Spleen (tissue), 11 donors: ENCODE measurements around the gene LSM14B. TPM values are rescaled to one million over a fixed set of nuclear protein-coding genes. Genes with fewer than 3 reads are reported as not detected.
"Not testable (repeated sequence)": the region's sequence is repeated elsewhere in the genome, so short reads cannot be mapped to it uniquely, and the experiment has no call there.

ENCODE experiments used
- DNase-seq: peaks from one replicate; pipeline ENCODE4 v3.0.0-alpha.2; 2020
- H3K27ac ChIP-seq, 8 donors: fragments of 200-600 bp; sonication (generic) in 7 of 8; 1 replicate in 4 of 8; 2 replicates in 4 of 8; pipeline versions ENCODE4 v1.5.0 to v1.8.0; 2016 to 2021; ENCODE audit warnings: inconsistent platforms in 4 of 8, mild to moderate bottlenecking in 4 of 8, moderate library complexity in 1 of 8
- H3K27me3 ChIP-seq, 7 donors: fragments of 200-600 bp; sonication (generic) in 6 of 7; replicated peaks in 1 of 7; 1 replicate in 4 of 7; 2 replicates in 3 of 7; pipeline versions ENCODE4 v1.5.0 to v1.8.0; 2016 to 2021; ENCODE audit warnings: inconsistent platforms in 3 of 7, mild to moderate bottlenecking in 1 of 7
- H3K36me3 ChIP-seq, 6 donors: fragments of 200-600 bp; sonication (generic) in 5 of 6; 1 replicate in 4 of 6; 2 replicates in 2 of 6; pipeline versions ENCODE4 v1.5.0 to v1.8.0; 2016 to 2021; ENCODE audit warnings: inconsistent platforms in 2 of 6
- H3K4me1 ChIP-seq, 6 donors: fragments of 200-600 bp; sonication (generic) in 5 of 6; 1 replicate in 3 of 6; 2 replicates in 3 of 6; pipeline versions ENCODE4 v1.5.0 to v1.8.0; 2016 to 2021; ENCODE audit warnings: inconsistent platforms in 3 of 6
- H3K4me3 ChIP-seq, 8 donors: fragments of 200-600 bp; sonication (generic) in 7 of 8; 1 replicate in 4 of 8; 2 replicates in 4 of 8; pipeline versions ENCODE4 v1.5.0 to v1.8.0; 2016 to 2021; ENCODE audit warnings: inconsistent platforms in 4 of 8, mild to moderate bottlenecking in 4 of 8, moderate library complexity in 2 of 8
- H3K9me3 ChIP-seq, 8 donors: fragments of 200-600 bp; sonication (generic) in 7 of 8; 1 replicate in 4 of 8; 2 replicates in 4 of 8; pipeline versions ENCODE4 v1.5.0 to v1.8.0; 2016 to 2021; ENCODE audit warnings: inconsistent platforms in 4 of 8
- POLR2A ChIP-seq, 3 donors: fragments of 450-650 bp; IDR thresholded peaks; one replicate each; pipeline ENCODE4 v1.5.1; 2017; ENCODE audit warnings: antibody characterized with exemption in 3 of 3, mild to moderate bottlenecking in 1 of 3
- POLR2AphosphoS5 ChIP-seq, 3 donors: sonication (generic); formaldehyde crosslinking; IDR thresholded peaks; one replicate each; pipeline ENCODE4 v1.5.1; 2017; ENCODE audit warnings: antibody characterized with exemption in 3 of 3
- WGBS, 5 donors: extraction: QIAGEN DNeasy Blood & Tissue Kit in 3 of 5; methylation state at CpG; one replicate each; pipeline versions ENCODE4 v1.1.5 to v1.1.7; 2013 to 2018; 5-methylcytosine and 5-hydroxymethylcytosine counted together
- intact Hi-C: fragments of 100-400 bp; cut with DNase I; formaldehyde crosslinking; loops from one replicate; pipeline ENCODE4 v1.15.0; 2023; ENCODE audit warnings: low total_unique reads
- polyA plus RNA-seq, 3 donors: library from polyadenylated mRNA; stranded (reverse); fragments of 200-250 nt; gene quantifications; one replicate each; pipeline ENCODE4 v1.2.1, GENCODE V29; 2013
- total RNA-seq, 7 donors: library from RNA; depleted of rRNA in 3 of 7; stranded (reverse); fragments of >200 nt in 3 of 7; fragmentation: NEBNext Ultra II Directional in 4 of 7; extraction: Animal tissue kit (Norgen Biotek cat#: 25700) in 4 of 7; gene quantifications; one replicate each; pipeline versions ENCODE4 v1.1.0 to v1.2.1, GENCODE V29; 2016 to 2021
- TF ChIP-seq, protein P1 (sequence below), 11 experiments: fragments of 200-600 bp in 7 of 11; fragments of 450-650 bp in 4 of 11; sonication (generic) in 4 of 11; IDR thresholded peaks in 8 of 11; conservative IDR thresholded peaks in 3 of 11; 1 replicate in 7 of 11; 2 replicates in 4 of 11; pipeline versions ENCODE4 v1.4.0 to v1.8.0; 2016 to 2021; ENCODE audit warnings: antibody characterized with exemption in 11 of 11, inconsistent platforms in 4 of 11, mild to moderate bottlenecking in 1 of 11
- donor health status: healthy with polysubstance abuse.
- donor health status: DM: no; HTN: no; CAD: no; lungs with moderate emphysema.
- donor health status: DM: no; HTN: no; CAD: no.
- donor health status: Bipolar disorder and iron deficiency.
- donor health status: healthy.
- donor health status: DM: no; HTN: no; CAD: no.
- donor health status: DM: yes; HTN: yes; CAD: no.

LSM14B gene
- total and polyA plus RNA-seq, 10 donors: 14.0 to 37.6 (median 26.0) TPM

DNA sequence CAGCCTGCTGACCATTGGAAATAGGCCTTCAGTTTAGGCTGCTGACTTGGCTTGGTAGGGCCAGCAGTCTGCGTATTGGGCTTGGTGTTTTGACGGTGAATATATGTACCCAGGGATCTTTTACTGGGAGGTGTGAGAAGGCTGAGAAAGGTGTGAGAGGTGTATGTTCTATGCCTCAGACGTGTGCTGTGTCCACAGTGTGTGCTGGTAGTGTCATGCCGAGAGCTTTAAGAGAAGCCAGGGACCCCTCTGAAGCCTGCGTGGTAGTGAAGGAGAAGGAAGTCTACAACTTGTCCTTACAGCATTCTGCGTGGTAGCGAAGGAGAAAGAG lies 23.4 kb downstream of the LSM14B start:
- TF ChIP-seq POLR2AphosphoS5 (IDR thresholded peaks at IDR 0.05) (no peak), POLR2A (IDR thresholded peaks at IDR 0.05) (no peak)
- TF ChIP-seq, protein P1, sequence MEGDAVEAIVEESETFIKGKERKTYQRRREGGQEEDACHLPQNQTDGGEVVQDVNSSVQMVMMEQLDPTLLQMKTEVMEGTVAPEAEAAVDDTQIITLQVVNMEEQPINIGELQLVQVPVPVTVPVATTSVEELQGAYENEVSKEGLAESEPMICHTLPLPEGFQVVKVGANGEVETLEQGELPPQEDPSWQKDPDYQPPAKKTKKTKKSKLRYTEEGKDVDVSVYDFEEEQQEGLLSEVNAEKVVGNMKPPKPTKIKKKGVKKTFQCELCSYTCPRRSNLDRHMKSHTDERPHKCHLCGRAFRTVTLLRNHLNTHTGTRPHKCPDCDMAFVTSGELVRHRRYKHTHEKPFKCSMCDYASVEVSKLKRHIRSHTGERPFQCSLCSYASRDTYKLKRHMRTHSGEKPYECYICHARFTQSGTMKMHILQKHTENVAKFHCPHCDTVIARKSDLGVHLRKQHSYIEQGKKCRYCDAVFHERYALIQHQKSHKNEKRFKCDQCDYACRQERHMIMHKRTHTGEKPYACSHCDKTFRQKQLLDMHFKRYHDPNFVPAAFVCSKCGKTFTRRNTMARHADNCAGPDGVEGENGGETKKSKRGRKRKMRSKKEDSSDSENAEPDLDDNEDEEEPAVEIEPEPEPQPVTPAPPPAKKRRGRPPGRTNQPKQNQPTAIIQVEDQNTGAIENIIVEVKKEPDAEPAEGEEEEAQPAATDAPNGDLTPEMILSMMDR (IDR thresholded peaks at IDR 0.05 in 8 of 11, conservative IDR thresholded peaks at IDR 0.05 in 3 of 11): no peak
- peaks cover 22 to 82% (median 64%) of the 10 kb centered on the region in 6 donors for H3K4me1 ChIP-seq
- 93 to 97% (median 95%) methylated on average over 7 of the region's 7 CpGs for WGBS, 5 donors
- peaks cover 0 to 9% (median under 1%) of the 10 kb centered on the region in 6 donors for H3K36me3 ChIP-seq
- peak overlapping the region in 1 of 8 donors; percentile 81 for H3K4me3 ChIP-seq
- intact Hi-C loops: no loop called here
- DNase-seq: no peak
- H3K27me3 ChIP-seq: no peaks in the 10 kb centered on the region
- H3K27ac ChIP-seq: no peak overlapping the region
- H3K9me3 ChIP-seq: no peaks in the 10 kb centered on the region

- no peak for DNase-seq
- Histone ChIP-seq H3K27me3 (no peaks in the 10 kb centered on the region), H3K4me1 (peaks cover 20 to 82% (median 63%) of the 10 kb centered on the region in 6 donors), H3K9me3 (no peaks in the 10 kb centered on the region), H3K27ac (no peak overlapping the region), H3K4me3 (no peak overlapping the region), H3K36me3 (peaks cover 0 to 5% (median 0%) of the 10 kb centered on the region in 6 donors)
- intact Hi-C loops: no loop called here
- WGBS, 5 donors: 91 to 96% (median 94%) methylated on average over 22 of the region's 22 CpGs
- TF ChIP-seq, protein P1 (IDR thresholded peaks at IDR 0.05 in 8 of 11, conservative IDR thresholded peaks at IDR 0.05 in 3 of 11): no peak
- TF ChIP-seq POLR2A (IDR thresholded peaks at IDR 0.05) (no peak), POLR2AphosphoS5 (IDR thresholded peaks at IDR 0.05) (no peak)
Observed at GRCh38 chr20:62146019-62146755, 23.9 kb downstream of the LSM14B start.

DNA sequence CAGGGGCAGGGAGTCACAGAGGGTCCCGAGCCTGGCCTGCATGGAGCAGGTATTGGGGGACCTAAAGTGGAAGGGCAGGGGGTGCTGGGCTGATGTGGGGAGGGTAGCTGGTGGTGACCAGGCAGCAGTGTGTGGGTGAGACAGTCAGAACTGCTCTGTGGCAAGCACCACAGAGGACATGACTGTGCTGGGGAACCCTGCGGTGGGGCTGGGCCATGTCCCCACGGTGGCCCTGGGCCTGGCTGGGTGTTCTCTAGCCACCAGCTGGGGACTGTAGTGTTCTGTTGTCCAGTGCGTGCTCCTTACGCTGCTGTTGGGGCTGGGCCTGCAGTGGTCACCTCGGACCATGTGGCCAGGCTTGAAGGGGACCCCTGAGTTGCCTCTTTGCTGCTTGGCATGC lies 24.9 kb downstream of the LSM14B start:
- TF ChIP-seq, protein P1 (IDR thresholded peaks at IDR 0.05 in 8 of 11, conservative IDR thresholded peaks at IDR 0.05 in 3 of 11): no peak
- no peak for TF ChIP-seq POLR2AphosphoS5 (IDR thresholded peaks at IDR 0.05)
- no peak for TF ChIP-seq POLR2A (IDR thresholded peaks at IDR 0.05)
- Histone ChIP-seq H3K4me1 (peaks cover 14 to 79% (median 56%) of the 10 kb centered on the region in 6 donors), H3K36me3 (peaks cover 0 to 4% (median 0%) of the 10 kb centered on the region in 6 donors), H3K4me3 (no peak overlapping the region), H3K27ac (no peak overlapping the region), H3K27me3 (no peaks in the 10 kb centered on the region), H3K9me3 (no peaks in the 10 kb centered on the region)
- intact Hi-C loops: no loop called here
- WGBS, 5 donors: 92 to 98% (median 96%) methylated on average over 6 of the region's 6 CpGs
- DNase-seq: no peak

GRCh38 chr20:62147528-62147927 lies 25.3 kb downstream of the LSM14B start:
- 94 to 99% (median 96%) methylated on average over 9 of the region's 9 CpGs for WGBS, 5 donors
- Histone ChIP-seq H3K27me3 (no peaks in the 10 kb centered on the region), H3K27ac (no peak overlapping the region), H3K9me3 (no peaks in the 10 kb centered on the region), H3K4me3 (no peak overlapping the region), H3K36me3 (peaks cover 0 to 8% (median 0%) of the 10 kb centered on the region in 6 donors), H3K4me1 (peaks cover 14 to 79% (median 53%) of the 10 kb centered on the region in 6 donors)
- TF ChIP-seq POLR2AphosphoS5 (IDR thresholded peaks at IDR 0.05) (no peak), POLR2A (IDR thresholded peaks at IDR 0.05) (no peak)
- TF ChIP-seq, protein P1 (IDR thresholded peaks at IDR 0.05 in 8 of 11, conservative IDR thresholded peaks at IDR 0.05 in 3 of 11): no peak
- no peak for DNase-seq
- intact Hi-C loops: no loop called here

GRCh38 chr20:62148383-62148782 lies 26.1 kb downstream of the LSM14B start:
- 85 to 97% (median 94%) methylated on average over 2 to 10 of the region's 10 CpGs for WGBS, 5 donors
- H3K9me3 ChIP-seq, H3K4me3 ChIP-seq, intact Hi-C loops, H3K27me3 ChIP-seq, DNase-seq: not testable (repeated sequence)
- H3K4me1 ChIP-seq: peaks cover 14 to 78% (median 53%) of the 10 kb centered on the region in 6 donors
- H3K27ac ChIP-seq: peak overlapping the region in 4 of 8 donors; percentile 58 to 74 (median 64)
- H3K36me3 ChIP-seq: peaks cover 0 to 17% (median 0%) of the 10 kb centered on the region in 6 donors
